GM19463 (cell line): ENCODE measurements around the gene ZNF195.
"Not testable (repeated sequence)": the region's sequence is repeated elsewhere in the genome, so short reads cannot be mapped to it uniquely, and the experiment has no call there.

Source experiments
- ATAC-seq: cut with Tn5 transposase; IDR thresholded peaks from one replicate; pipeline ENCODE4 v1.9.1; 2021; ENCODE audit warnings: mild to moderate bottlenecking, moderate library complexity; ENCODE audit not compliant: unreplicated experiment

The ZNF195 gene

DNA sequence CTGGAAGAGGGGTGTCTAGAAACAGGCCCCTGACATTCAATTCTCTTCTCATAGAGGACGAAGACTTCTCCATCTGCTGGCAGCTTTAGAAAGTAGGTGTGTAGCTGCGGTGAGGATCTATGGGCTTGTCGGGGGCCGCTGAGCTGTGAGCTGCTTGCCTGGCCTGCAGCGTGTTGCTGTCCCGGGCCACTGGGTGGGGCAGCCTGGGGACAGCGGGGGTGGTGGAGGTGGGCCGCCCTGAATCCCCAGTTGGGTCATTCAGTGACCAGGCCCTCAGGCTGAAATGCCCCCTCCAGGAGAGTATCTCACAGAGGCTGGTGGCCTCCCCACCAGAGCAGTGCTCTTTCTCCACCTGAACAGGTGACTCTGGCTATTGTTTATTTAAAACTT is 23.9 kb upstream of the ZNF195 start:
- not testable (repeated sequence) for ATAC-seq

DNA sequence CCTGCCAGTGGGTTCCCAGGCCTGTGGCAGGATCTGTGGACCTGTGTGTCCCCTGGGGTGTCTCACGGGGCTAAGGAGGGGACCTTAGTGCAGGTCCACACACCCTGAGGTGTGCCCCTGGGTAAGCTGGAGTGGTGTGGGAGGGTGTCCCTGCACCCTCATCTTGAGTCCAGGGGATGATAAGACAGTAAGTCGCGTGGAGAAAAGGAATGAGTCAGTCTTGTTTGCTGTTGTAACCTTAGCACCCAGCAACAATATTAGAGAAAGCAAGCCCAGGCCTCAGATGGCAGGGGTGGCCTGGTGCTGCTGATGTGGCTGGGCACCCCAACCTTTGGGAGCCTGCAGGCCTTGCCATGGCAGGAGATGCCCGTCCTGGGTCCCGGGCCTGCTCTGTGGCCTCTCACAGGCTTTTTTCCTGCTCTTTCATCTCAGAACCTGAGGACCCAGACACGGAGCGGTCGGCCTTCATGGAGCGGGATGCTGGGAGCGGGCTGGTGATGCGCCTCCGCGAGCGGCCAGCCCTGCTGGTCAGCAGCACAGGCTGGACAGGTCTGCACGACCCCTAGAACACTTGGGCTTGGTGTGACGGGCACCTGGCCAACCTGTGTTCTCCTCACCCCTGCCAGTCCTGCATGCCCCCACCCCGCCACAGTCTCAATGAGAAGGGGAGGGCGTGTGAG is 23.4 kb upstream of the ZNF195 start:
- not testable (repeated sequence) for ATAC-seq

DNA sequence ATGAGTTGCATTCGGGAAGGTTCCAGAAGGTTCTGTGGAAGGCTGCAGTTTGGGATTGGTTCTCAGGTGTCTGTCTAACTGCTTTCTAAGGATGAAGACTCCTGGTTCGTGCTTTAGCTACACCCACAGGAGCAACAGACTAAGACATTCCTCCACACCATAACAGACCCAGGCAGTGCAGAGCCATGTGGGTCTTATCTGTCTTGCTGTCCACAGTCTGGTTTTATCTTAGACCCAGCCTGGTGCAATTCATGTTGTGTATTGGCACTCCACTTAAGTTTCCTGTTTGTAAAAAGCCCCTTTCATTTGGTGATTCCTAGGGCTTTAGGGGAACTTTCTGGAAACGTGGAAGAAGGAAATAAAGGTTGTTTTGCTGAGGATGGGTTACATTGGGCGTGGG is 22.1 kb upstream of the ZNF195 start:
- not testable (repeated sequence) for ATAC-seq

DNA sequence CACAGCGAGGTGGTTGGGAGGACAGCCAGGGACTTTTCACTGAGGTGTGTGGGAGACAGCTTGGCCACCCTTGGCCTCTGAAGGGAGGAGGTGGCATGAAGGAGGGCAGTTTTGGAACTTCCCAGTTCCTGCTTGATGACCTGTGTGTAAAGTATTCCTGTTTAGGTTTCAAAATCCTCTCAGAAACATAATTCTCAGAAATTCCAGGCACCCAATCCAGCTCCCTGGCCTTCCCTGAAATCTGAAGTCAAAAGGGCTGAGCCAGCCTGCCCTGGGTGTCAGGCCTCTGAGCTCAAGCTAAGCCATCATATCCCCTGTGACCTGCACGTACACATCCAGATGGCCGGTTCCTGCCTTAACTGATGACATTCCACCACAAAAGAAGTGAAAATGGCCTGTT is 19.6 kb upstream of the ZNF195 start:
- not testable (repeated sequence) for ATAC-seq

DNA sequence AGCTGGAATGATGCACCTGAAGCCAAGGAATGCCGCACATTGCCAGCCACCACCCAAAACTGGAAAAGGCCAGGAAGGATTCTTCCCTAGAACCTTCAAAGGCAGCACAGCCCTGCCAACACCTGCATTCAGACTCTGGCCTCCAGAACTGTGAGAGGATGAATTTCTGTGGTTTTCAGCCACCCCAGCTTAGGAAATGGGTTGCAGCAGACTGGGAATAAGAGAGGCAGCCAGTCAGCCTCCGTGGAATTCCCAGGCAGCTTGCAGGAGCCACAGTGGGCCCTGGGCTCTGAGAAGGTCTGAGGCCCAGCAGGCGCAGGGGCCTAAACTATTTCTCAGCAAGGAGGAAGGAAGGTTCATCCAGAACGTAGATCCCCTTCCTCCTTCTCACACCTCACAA is 19.2 kb upstream of the ZNF195 start:
- ATAC-seq: not testable (repeated sequence)

DNA sequence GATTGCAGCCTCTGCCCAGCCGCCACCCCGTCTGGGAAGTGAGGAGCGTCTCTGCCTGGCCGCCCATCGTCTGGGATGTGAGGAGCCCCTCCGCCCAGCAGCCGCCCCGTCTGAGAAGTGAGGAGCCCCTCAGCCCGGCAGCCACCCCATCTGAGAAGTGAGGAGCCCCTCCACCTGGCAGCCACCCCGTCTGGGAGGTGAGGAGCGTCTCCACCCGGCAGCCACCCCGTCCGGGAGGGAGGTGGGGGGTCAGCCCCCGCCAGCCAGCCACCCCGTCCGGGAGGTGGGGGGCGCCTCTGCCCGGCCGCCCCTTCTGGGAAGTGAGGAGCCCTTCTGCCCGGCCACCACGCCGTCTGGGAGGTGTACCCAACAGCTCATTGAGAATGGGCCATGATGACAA is 18.3 kb upstream of the ZNF195 start:
- not testable (repeated sequence) for ATAC-seq

DNA sequence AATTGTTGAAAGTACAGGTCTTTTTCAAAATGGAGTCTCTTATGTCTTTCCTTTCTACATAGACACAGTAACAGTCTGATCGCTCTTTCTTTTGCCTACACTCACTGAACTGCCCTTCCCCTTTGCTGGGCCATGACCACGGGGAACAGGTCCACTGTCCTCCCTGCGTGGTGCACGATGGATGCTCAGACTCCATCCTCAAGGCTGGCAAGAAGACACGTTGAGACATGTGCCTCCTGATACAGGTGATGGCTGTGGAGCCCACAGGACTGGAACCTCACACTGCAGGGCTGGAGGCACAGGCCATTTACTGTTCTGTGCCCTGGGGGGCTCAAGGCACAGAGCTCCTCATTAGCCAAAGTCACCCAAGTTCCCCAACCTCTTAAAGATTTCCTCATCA is 16.5 kb upstream of the ZNF195 start:
- ATAC-seq: not testable (repeated sequence)

DNA sequence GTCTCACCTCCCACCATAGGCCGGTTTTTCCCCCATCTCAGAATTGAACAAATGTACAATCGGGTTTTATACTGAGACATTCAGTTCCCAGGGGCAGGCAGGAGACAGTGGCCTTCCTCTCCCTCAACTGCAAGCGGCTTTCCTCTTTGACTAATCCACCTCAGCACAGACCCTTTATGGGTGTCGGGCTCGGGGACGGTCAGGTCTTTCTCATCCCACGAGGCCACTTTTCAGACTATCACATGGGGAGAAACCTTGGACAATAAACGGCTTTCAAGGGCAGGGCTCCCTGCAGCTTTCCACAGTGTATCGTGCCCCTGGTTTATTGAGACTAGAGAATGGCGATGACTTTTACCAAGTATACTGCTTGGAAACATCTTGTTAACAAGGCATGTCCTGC is 16.0 kb upstream of the ZNF195 start:
- ATAC-seq: not testable (repeated sequence)

DNA sequence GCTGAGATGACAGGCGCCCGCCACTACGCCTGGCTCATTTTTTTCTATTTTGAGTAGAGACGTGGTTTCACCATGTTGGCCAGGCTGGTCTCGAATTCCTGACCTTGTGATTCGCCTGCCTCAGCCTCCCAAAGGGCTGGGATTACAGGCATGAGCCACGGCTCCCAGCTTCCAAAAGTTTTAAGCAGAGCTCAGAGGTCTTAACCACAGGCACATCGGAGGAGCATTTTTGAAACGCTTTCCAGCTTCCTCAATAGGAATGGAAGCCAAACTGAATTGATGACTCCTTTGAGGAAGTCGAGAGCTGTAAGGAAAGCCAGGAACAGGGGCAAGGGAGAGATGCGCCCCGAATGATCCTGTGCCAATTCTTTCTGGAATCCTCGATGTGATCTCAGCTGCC is 14.5 kb upstream of the ZNF195 start:
- ATAC-seq: not testable (repeated sequence)

DNA sequence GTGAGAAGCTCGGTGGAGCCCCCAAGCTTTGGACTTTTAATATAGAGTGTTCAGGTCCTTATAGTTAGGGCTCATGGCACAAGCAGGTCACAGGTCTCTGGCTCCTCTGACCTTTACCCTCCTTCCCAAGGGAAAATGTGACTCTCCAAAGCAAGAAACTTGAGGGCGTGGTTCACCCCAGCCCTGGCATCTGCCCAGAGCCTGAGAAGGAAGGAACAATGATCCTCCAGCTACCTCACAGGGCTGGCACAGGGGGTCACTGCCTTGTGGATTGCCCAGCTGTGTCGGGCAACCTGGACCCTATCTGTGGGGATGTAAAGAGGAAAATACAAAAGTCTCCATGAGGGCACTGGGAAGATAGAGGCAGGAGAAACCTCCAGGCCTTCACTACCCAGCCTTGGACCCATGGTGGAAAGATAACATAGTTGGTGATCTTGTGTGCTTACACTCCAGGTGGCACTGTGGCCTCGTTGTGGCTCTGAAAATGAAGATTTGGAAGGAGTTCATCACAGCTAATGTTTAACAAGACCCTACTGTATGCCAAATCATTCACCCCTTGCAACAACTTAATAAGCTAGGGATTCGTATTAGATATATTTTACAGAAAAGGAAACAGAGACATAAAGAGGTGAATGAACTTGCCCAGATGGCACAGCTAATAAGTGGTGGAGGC is 3.8 kb upstream of the ZNF195 start:
- no peak for ATAC-seq

DNA sequence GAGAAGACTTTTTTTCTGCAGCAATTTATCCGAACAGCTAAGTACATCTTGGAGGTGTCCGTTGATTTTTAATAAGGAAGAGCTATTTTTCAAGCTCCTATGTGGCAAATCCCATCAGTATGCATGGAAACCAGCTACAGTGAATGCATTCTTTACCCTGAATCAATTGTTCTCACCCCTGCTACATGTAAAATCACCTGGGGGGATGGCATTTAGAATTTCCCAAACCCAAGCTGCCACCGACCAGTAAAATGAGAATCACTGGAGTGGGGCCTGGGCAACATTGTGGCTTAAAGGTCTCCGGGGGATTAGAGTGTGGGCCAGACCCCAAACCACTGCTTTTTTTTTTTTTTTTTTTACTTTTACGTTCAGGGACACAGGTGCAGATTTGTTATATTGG is 2.8 kb upstream of the ZNF195 start:
- no peak for ATAC-seq

DNA sequence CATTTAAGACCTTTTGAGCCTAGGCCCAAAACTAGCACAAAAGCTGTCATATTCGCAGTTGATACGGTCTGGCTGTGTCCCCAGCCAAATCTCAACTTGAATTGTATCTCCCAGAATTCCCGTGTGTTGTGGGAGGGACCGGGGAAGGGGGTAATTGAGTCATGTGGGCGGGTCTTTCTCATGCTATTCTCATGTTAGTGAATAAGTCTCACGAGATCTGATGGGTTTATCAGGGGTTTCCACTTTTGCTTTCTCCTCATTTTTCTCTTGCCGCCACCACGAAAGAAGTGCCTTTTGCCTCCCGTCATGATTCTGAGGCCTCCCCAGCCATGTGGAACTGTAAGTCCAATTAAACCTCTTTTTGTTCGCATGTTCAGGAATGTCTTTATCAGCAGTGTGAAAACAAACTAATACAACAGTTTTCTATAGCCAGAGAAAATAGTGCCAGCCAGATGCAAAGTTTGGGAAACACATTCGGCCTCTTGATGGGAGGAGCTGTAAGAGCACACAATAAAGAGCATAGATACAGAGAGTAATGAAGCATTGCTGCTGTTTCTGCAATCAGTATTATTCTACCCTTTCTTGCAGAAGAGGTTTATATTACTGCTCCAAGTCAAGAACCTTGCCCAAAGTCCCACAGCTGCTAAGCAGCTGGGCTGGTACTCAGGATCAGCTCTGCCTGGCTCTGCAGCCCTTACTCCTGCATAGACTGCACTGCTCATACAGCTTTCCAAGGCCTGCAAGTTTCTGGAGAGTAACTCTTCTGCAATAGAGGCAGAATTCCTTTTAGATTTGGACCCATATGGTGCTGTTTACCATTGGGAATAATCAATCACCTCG is 2.0 kb upstream of the ZNF195 start:
- ATAC-seq: no peak

DNA sequence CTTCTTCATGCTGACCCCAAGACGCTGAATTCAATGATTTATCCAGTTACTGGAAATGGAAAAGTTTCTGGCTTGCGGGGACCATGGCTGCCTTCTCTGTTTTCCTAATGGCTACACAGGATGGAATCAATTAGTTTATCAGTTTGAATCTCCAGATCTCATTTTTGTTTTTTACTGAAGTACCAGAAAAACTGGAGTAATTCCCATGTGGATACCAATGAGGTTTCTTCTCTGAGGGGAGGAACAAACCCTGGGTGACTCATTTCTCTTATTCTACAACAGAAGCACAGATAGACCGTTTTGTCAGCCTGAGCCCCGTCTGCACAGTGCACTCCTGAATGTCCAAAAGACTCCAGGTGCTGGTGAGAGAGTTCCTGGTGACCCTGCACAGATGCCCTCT is 3.4 kb downstream of the ZNF195 start:
- no peak for ATAC-seq

DNA sequence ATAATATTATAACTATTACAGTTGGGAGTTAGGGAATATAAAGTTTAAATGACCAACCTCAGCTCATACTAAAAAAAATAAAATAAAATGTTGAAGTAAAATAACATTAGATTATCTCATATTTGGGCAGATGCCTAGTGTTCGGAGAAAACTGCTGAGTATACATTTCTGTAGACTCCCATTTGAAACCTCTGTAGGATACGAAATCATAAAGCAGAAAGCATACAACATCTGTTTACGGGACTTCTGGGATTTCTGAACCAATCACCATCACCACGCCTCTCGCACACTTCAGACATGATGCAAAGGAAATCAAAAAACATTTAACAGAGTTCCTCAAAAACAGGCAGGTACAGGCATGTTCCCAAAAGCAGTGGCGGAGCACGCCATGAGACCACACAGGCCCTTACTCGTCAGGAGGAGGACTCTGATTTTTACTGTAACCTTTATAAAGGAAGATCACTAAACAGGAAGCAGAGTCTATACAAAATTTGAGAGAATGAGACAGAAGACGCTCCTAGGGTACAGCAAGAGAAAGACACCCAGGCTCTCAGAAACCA is 8.6 kb downstream of the ZNF195 start:
- ATAC-seq: no peak

DNA sequence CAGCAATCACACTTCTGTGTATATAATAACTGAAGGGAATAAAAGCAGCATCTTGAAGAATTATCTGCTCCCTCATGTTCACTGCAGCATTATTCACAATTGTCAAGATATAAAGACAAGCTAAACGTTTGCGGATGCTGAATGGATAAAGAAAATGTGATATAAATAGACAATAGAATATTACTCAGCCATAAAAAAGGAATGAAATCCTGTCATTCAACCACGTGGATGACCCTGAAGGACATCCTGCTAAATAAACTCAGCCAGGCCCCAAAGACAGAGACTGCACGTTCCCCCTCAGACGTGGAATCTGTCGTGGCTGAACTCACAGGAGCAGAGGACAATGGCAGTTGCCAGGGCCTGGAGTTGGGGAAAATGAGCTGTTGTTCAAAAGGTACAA is 9.6 kb downstream of the ZNF195 start:
- ATAC-seq: no peak

DNA sequence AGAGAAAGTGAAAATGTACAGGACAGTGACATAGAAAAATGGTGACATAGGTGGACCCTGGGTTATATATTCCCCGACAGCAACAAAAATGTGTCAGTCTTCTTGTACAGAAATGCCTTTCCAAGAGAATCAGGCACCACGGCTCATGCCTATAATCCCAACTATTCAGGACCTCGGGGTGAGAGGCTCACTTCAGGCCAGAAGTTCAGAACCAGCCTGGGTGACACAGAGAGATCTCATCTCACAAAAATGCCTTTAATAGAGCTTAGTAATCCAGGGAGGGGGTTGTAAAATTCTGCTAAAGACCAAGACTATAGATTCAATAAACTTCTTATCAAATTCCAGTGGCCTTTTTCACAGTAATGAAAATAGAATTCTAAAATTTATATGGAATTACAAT is 10.7 kb downstream of the ZNF195 start:
- ATAC-seq: no peak

DNA sequence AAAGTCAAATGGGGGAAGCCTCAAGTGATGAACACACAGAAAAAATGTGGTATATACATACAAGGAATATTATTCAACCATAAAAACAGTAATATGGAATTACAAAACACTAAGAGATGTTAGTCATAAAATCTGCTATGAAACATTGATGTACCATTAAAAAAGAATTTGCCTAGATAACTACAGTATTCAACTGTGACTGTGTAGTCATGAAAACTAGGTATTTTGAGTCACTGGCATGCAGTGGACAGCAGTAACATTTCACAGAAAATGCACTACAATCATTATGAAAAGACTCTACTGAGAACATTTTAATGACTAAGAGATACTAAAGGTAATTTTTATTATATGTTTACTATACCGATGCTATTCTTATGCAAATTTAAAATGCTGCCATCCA is 11.7 kb downstream of the ZNF195 start:
- ATAC-seq: no peak

DNA sequence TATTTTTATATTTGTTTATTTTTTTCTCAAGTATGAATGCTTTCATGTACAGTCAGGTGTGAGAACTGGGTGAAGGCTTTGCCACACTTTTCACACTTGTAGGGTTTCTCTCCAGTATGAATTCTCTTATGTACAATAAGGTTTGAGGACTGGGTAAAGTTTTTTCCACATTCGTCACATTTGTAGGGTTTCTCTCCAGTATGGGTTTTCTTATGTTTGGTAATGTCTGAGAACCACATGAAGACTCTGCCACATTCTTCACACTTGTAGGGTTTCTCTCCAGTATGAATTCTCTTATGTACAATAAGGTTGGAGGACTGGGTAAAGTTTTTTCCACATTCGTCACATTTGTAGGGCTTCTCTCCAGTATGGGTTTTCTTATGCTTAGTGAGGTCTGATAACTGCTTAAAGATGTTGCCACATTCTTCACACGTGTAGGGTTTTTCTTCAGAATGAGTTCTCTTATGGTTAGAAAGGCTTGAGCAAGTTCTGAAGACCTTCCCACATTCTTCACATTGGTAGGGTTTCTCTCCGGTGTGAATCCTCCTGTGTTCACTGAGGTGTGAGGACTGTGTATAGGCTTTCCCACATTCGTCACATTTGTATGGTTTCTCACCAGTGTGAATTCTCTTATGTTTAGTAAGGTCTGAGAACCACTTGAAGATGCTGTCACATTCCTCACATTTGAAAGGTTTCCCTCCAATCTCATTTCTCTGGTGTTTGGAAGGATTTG is 19.7 kb downstream of the ZNF195 start:
- no peak for ATAC-seq

DNA sequence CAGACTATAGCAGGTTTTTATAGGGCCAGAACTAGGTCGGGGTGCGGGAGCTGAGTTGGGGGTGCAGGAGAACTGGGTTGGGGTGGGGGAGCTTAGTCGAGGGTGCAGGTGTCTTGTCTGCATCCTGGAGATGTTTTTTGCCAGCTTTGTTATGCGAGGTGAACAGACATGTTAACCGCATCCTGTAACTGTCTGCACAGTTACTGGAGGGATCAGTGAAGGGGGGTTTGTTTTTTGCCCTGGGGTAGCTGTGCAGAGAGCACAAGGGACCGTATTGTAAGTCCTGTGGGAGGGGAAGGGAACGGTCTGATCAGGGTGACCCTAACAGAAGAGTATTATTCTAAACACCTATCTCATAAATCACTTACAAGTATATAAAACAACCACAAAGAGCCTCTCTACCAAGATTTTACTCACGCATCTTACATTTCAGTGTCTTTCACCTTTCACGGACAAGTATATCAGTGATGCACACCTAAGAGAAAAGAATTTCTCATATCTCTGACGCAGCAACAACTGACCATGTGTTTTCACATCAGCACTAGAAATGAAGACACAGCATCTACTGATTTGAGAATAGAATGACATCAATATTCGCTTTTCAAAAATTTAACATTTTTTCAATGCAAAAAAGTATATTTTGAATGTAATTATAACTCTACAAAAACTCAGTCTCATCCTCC is 20.8 kb downstream of the ZNF195 start:
- no peak for ATAC-seq

DNA sequence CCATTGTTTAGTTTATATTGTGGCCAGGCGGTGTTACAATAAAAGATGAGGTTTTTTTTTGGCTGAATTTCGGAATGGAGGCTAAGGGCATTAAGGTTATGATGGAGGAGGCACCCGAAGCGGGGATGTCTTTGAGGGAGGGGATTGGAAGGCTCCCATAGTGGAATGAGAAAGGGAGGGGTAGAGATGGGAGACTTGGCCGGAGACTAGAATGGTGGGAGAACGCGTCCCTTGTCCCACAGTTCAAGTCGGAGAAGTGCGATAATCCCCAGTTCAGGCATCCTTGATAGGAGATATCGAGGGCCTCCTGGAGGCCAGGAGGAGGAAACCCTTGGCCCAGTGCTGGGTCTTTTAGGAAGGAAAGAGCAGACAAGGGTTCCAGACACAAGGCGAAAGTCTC is 21.6 kb downstream of the ZNF195 start:
- ATAC-seq: no peak
